Neural progenitor cell (in vitro differentiated cells): ENCODE results near the gene SEPTIN11.

Source experiments
- CTCF ChIP-seq: fragments of 200-600 bp; sonication (generic); IDR thresholded peaks from 2 replicates; pipeline ENCODE4 v1.5.1; 2017; ENCODE audit warnings: antibody characterized with exemption, mild to moderate bottlenecking
- EZH2 ChIP-seq: fragments of 200-600 bp; sonication (generic); IDR thresholded peaks from 2 replicates; pipeline ENCODE4 v1.6.1; 2017; ENCODE audit warnings: antibody characterized with exemption, mild to moderate bottlenecking, moderate library complexity

- no peak for TF ChIP-seq CTCF
- no peak for TF ChIP-seq EZH2
Measured at GRCh38 chr4:76996445-76996844, 46.9 kb downstream of the SEPTIN11 start.
